Neuronal stem cell (in vitro differentiated cells): ENCODE results near the gene MRPS24.

Source experiments
- DNase-seq: peaks from one replicate; pipeline ENCODE4 v3.0.0-alpha.2; 2013; ENCODE audit warnings: low spot score
- H2AFZ ChIP-seq: one replicate; pipeline ENCODE4 v1.6.1; 2013; ENCODE audit warnings: mild to moderate bottlenecking, low read length, inconsistent platforms
- H2AK5ac ChIP-seq: 2 replicates; pipeline ENCODE4 v1.6.1; 2013; ENCODE audit warnings: low read depth, mild to moderate bottlenecking, inconsistent platforms, low read length, moderate library complexity, mixed read lengths
- H2BK120ac ChIP-seq: 2 replicates; pipeline ENCODE4 v1.6.1; 2013; ENCODE audit warnings: low read depth, mild to moderate bottlenecking, inconsistent platforms, low read length, moderate library complexity, mixed read lengths
- H2BK12ac ChIP-seq: one replicate; pipeline ENCODE4 v1.6.1; 2013; ENCODE audit warnings: low read length, inconsistent platforms
- H2BK15ac ChIP-seq: 2 replicates; pipeline ENCODE4 v1.6.1; 2013; ENCODE audit warnings: mild to moderate bottlenecking, low read length, inconsistent platforms, mixed read lengths
- H2BK5ac ChIP-seq: one replicate; pipeline ENCODE4 v1.6.1; 2013; ENCODE audit warnings: inconsistent platforms, mild to moderate bottlenecking, low read length, moderate library complexity
- H3K14ac ChIP-seq: one replicate; pipeline ENCODE4 v1.6.1; 2013; ENCODE audit warnings: low read length, inconsistent platforms
- H3K18ac ChIP-seq: 2 replicates; pipeline ENCODE4 v1.6.1; 2013; ENCODE audit warnings: low read length, inconsistent platforms
- H3K23ac ChIP-seq: 2 replicates; pipeline ENCODE4 v1.6.1; 2013; ENCODE audit warnings: low read depth, mild to moderate bottlenecking, mixed read lengths, low read length, inconsistent platforms; ENCODE audit not compliant: poor library complexity
- H3K27ac ChIP-seq: replicated peaks from 3 replicates; pipeline ENCODE4 v1.5.1; 2013; ENCODE audit warnings: low read length, inconsistent platforms
- H3K27me3 ChIP-seq, 3 experiments: 2 replicates each; pipeline ENCODE4 v1.6.1; 2013; ENCODE audit warnings: low read length in 3 of 3, mild to moderate bottlenecking in 2 of 3, inconsistent platforms in 1 of 3, low read depth in 1 of 3, mixed read lengths in 1 of 3, moderate library complexity in 1 of 3; ENCODE audit not compliant: control insufficient read depth in 3 of 3, insufficient read depth in 3 of 3
- H3K36me3 ChIP-seq, 2 donors: replicated peaks in 1 of 2; 2 replicates each; pipeline ENCODE4 v1.6.1; 2013; ENCODE audit warnings: low read length in 2 of 2; ENCODE audit not compliant: control insufficient read depth in 2 of 2, insufficient read depth in 2 of 2
- H3K4ac ChIP-seq: 2 replicates; pipeline ENCODE4 v1.6.1; 2013; ENCODE audit warnings: inconsistent platforms, mild to moderate bottlenecking, low read length, moderate library complexity
- H3K4me1 ChIP-seq, 2 donors: 1 replicate in 1 of 2; 2 replicates in 1 of 2; pipeline ENCODE4 v1.6.1; 2013; ENCODE audit warnings: low read length in 2 of 2, low read depth in 1 of 2; ENCODE audit not compliant: control insufficient read depth in 2 of 2, insufficient read depth in 1 of 2
- H3K4me2 ChIP-seq: one replicate; pipeline ENCODE4 v1.6.1; 2013; ENCODE audit warnings: mild to moderate bottlenecking, low read length, inconsistent platforms; ENCODE audit not compliant: insufficient read depth, poor library complexity, severe bottlenecking
- H3K4me3 ChIP-seq, 2 donors: 2 replicates each; pipeline ENCODE4 v1.5.1; 2013; ENCODE audit warnings: low read length in 2 of 2, mild to moderate bottlenecking in 2 of 2, inconsistent platforms in 1 of 2, moderate library complexity in 1 of 2
- H3K79me1 ChIP-seq: one replicate; pipeline ENCODE4 v1.6.1; 2013; ENCODE audit warnings: low read depth, mild to moderate bottlenecking, inconsistent platforms, low read length, moderate library complexity
- H3K9ac ChIP-seq: one replicate; pipeline ENCODE4 v1.6.1; 2013; ENCODE audit warnings: mild to moderate bottlenecking, low read depth, low read length, inconsistent platforms; ENCODE audit not compliant: poor library complexity
- H3K9me3 ChIP-seq, 2 donors: replicated peaks in 1 of 2; 2 replicates each; pipeline versions ENCODE3 to v1.6.1; 2013; ENCODE audit warnings: low read length in 2 of 2, mild to moderate bottlenecking in 2 of 2, inconsistent platforms in 1 of 2, low read depth in 1 of 2, mixed read lengths in 1 of 2, moderate library complexity in 1 of 2; ENCODE audit not compliant: control insufficient read depth in 2 of 2, insufficient read depth in 1 of 2
- H4K8ac ChIP-seq: one replicate; pipeline ENCODE4 v1.6.1; 2013; ENCODE audit warnings: low read depth, mild to moderate bottlenecking, inconsistent platforms, low read length, moderate library complexity
- H4K91ac ChIP-seq: one replicate; pipeline ENCODE4 v1.6.1; 2013; ENCODE audit warnings: low read length, low read depth, mild to moderate bottlenecking, inconsistent platforms; ENCODE audit not compliant: poor library complexity
- WGBS, 2 donors: extraction: QIAGEN DNeasy Blood & Tissue Kit; methylation state at CpG; one replicate each; pipeline ENCODE4 v1.1.7; 2013; ENCODE audit warnings: missing lambda C conversion rate in 2 of 2, mixed read lengths in 1 of 2; ENCODE audit not compliant: insufficient read length in 2 of 2, insufficient replicate concordance in 1 of 2; ENCODE audit errors: extremely low coverage in 2 of 2; 5-methylcytosine and 5-hydroxymethylcytosine counted together

Gene MRPS24

DNA sequence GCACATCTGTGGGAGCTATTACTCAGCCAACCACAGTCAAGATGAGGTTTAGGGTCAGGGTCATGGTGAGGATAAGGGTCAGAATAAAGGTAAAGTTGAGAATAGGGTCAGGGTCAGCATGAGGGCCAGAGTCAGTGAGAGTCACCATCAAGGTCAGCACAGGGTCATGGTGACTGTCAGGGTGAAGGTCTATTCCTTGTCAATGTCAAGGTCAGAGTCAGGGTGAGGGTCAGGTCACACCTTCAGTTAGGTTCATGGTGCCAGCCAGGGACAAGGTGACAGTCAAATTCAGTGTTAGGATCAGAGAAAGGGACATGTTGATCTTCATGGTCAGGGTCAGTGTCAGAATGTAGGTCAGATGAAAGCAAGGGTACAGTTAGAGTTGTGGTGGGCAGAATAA is 14.1 kb downstream of the MRPS24 start:
- H4K91ac ChIP-seq: no peak overlapping the region
- no peak overlapping the region for H2AK5ac ChIP-seq
- peaks cover 0 to 8% of the 10 kb centered on the region in 2 donors for H3K9me3 ChIP-seq
- no peak overlapping the region for H3K4ac ChIP-seq
- no peak overlapping the region for H3K14ac ChIP-seq
- no peak overlapping the region for H2BK12ac ChIP-seq
- H3K27ac ChIP-seq: no peak overlapping the region
- no peak overlapping the region for H2BK5ac ChIP-seq
- H3K23ac ChIP-seq: no peak overlapping the region
- H3K9ac ChIP-seq: no peak overlapping the region
- no peak overlapping the region for H3K18ac ChIP-seq
- H2BK120ac ChIP-seq: no peak overlapping the region
- no peaks in the 10 kb centered on the region for H3K36me3 ChIP-seq
- peak overlapping the region in 1 of 2 donors; percentile 1 for H3K4me3 ChIP-seq
- H3K79me1 ChIP-seq: no peaks in the 10 kb centered on the region
- no peak overlapping the region for H2BK15ac ChIP-seq
- no peak for DNase-seq
- no peak overlapping the region for H3K4me2 ChIP-seq
- H3K27me3 ChIP-seq: no peaks in the 10 kb centered on the region
- H4K8ac ChIP-seq: no peak overlapping the region
- no peaks in the 10 kb centered on the region for H3K4me1 ChIP-seq
- H2AFZ ChIP-seq: no peak overlapping the region

DNA sequence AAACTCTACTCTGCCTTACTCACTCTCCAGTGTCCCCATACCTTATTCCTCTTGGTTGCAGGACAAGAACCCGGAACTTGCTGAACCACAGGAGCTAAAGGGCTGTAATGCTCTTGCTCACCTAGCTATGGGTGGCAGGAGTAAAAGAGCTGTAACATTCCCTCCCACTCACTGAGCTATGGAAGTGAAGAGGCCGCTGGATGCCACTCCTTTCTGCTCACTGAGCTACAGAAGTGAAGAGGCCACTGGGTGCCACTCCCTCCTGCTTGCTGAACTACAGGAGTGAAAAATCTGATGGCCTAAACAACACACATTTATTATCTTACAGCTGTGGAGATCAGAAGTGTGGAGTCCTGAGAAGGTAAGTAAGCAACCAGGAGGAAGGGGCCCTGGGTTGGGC is 17.5 kb downstream of the MRPS24 start:
- Histone ChIP-seq H2BK12ac (no peak overlapping the region), H3K9me3 (no peaks in the 10 kb centered on the region), H3K36me3 (no peaks in the 10 kb centered on the region), H3K18ac (no peak overlapping the region), H4K8ac (no peak overlapping the region), H3K79me1 (no peaks in the 10 kb centered on the region), H3K14ac (no peak overlapping the region), H3K23ac (no peak overlapping the region), H3K4me1 (no peaks in the 10 kb centered on the region), H3K27me3 (no peaks in the 10 kb centered on the region), H3K27ac (no peak overlapping the region), H2BK15ac (no peak overlapping the region), H3K4me3 (no peak overlapping the region), H3K4ac (no peak overlapping the region), H2BK120ac (no peak overlapping the region), H4K91ac (no peak overlapping the region), H2AFZ (no peak overlapping the region), H2AK5ac (no peak overlapping the region), H2BK5ac (no peak overlapping the region), H3K4me2 (no peak overlapping the region), H3K9ac (no peak overlapping the region)
- no CpG with 5 or more reads among the region's 2 CpGs for WGBS, 2 donors
- DNase-seq: no peak

DNA sequence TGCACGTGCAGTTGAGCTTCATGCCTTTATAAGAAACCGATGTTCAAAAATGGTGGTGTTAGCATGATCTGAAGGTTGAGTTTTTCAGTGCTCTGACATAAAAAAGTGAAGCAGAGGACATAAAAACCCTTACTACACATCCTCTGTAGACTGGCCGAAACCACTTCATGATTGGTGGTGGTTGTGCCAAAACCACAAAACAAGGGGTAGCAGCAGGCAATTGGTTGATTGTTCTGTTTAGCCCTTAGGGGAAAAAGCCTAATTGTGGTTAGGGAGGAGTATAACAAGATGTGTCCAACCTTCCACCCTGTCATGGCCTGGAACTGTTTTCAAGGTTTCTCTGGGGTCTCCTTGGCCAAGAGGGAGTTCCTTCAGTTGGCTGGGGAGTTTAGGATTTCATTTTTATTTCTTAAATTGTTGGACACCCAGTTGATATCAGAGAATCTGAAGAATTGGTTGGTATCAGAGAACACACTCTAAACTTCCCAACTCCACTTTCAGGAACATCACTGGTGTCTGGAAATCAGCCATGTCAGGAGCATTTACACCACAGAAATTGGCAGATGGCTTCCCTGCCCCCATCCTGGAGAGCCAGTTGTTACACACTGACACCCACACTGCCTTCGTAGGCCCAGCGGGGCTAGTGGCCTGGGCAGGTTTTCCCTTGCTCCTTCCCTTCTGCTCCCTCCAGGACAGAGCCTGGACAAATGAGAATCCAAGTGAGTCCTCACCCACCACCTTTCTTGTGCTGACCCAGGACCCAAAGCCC is 18.8 kb downstream of the MRPS24 start:
- Histone ChIP-seq H3K9ac (no peak overlapping the region), H3K27ac (no peak overlapping the region), H3K4me3 (no peak overlapping the region), H3K79me1 (no peaks in the 10 kb centered on the region), H3K27me3 (peaks cover 0 to 4% (median 0%) of the 10 kb centered on the region in 3 experiments), H2BK15ac (no peak overlapping the region), H2AFZ (no peak overlapping the region), H3K4ac (no peak overlapping the region), H2BK5ac (no peak overlapping the region), H2BK120ac (no peak overlapping the region), H3K4me2 (no peak overlapping the region), H3K23ac (no peak overlapping the region), H3K9me3 (no peaks in the 10 kb centered on the region), H4K8ac (no peak overlapping the region), H3K18ac (no peak overlapping the region), H3K36me3 (no peaks in the 10 kb centered on the region), H2AK5ac (no peak overlapping the region), H2BK12ac (no peak overlapping the region), H3K4me1 (no peaks in the 10 kb centered on the region), H4K91ac (no peak overlapping the region), H3K14ac (no peak overlapping the region)
- no CpG with 5 or more reads among the region's 5 CpGs for WGBS, 2 donors
- DNase-seq: no peak

DNA sequence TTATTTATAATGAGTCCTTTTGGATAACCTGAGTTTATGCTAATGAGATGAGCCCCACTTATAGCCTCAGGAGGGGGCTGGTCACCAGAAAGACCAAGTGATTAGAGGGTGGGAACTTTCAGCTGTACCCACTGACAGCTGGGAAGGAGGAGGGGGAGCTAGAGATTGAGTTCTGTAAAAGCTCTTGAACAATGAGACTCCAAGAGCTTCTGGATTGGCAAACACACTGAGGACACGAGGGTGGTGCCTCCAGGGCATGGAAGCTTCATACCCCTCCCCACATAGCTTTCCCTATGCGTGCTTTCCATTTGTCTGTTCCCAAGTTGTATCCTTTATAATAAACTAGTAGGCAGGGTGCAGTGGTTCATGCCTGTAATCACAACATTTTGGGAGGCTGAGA is 20.3 kb downstream of the MRPS24 start:
- Histone ChIP-seq H3K23ac (no peak overlapping the region), H2BK5ac (no peak overlapping the region), H3K9me3 (no peaks in the 10 kb centered on the region), H3K36me3 (no peaks in the 10 kb centered on the region), H3K27ac (no peak overlapping the region), H3K9ac (no peak overlapping the region), H3K4ac (no peak overlapping the region), H2AK5ac (no peak overlapping the region), H4K8ac (no peak overlapping the region), H3K27me3 (peaks cover 0 to 4% (median 0%) of the 10 kb centered on the region in 3 experiments), H2AFZ (no peak overlapping the region), H3K14ac (no peak overlapping the region), H3K4me1 (no peaks in the 10 kb centered on the region), H3K18ac (no peak overlapping the region), H3K79me1 (no peaks in the 10 kb centered on the region), H2BK120ac (no peak overlapping the region), H3K4me2 (no peak overlapping the region), H4K91ac (no peak overlapping the region), H2BK15ac (no peak overlapping the region), H2BK12ac (no peak overlapping the region), H3K4me3 (no peak overlapping the region)
- WGBS, 2 donors: no CpG with 5 or more reads among the region's 2 CpGs
- DNase-seq: no peak
